ENCODE results near the gene PACS2. TPM values are rescaled to one million over a fixed set of nuclear protein-coding genes. Genes with fewer than 3 reads are reported as not detected.

The PACS2 gene
- total and polyA plus RNA-seq, 2 of the 4 experiments (the other 2 are of a cell fraction) = 15.6 to 32.2 TPM

GRCh38 chr14:105390849-105391500 lies 76.4 kb downstream of the PACS2 start:
- in situ Hi-C loops (cut with MboI; ENCODE audit: low sequenced_read_pairs) = no loop called here
- no peaks in the 10 kb centered on the region for H3K4me1 ChIP-seq (ENCODE audit: control insufficient read depth, insufficient read depth, low read length)
- H2AFZ ChIP-seq (replicated peaks; ENCODE audit: low read length, poor library complexity) = no peak overlapping the region
- no peak overlapping the region for H2BK5ac ChIP-seq (ENCODE audit: low read depth, low read length, poor library complexity, severe bottlenecking)
- intact Hi-C loops (cut with micrococcal nuclease) = no loop called here
- no peak overlapping the region for H3K4me3 ChIP-seq (ENCODE audit: insufficient read depth, low read depth, low read length)
- H3K18ac ChIP-seq (ENCODE audit: low read depth, low read length) = no peak overlapping the region
- H3K14ac ChIP-seq (replicated peaks; ENCODE audit: low read depth, low read length) = no peak overlapping the region
- no peak overlapping the region for H3K27ac ChIP-seq (ENCODE audit: insufficient read depth, low read length)
- 100% methylated on average over 5 of the region's 24 CpGs; no CpG with 5 or more reads in 1 of the 2 experiments for WGBS, 2 experiments (ENCODE audit: extremely low coverage in 2 of 2, insufficient read length in 1 of 2)
- dilution Hi-C loops (cut with HindIII; ENCODE audit: low sequenced_read_pairs, unreplicated experiment) = no loop called here
- H2BK20ac ChIP-seq (ENCODE audit: low read depth, low read length) = no peak overlapping the region
- H2AK5ac ChIP-seq (ENCODE audit: low read depth, low read length) = no peak overlapping the region
- no peak overlapping the region for H2BK120ac ChIP-seq (ENCODE audit: low read depth, low read length)
- H4K8ac ChIP-seq (ENCODE audit: low read depth in 2 of 2, low read length in 2 of 2) = no peak overlapping the region
- no peaks in the 10 kb centered on the region for H3K9me1 ChIP-seq (ENCODE audit: insufficient read depth, low read length)
- no peak overlapping the region for H3K4me2 ChIP-seq (ENCODE audit: low read depth, low read length)
- CTCF ChIA-PET = no interaction called here
- ATAC-seq (ENCODE audit: low read depth) = no peak
- BruUV-seq (replicated peaks) = no TSS peak
- no peaks in the 10 kb centered on the region for H3K9me3 ChIP-seq (ENCODE audit: control insufficient read depth, insufficient read depth, low read length)
- peaks cover 13% of the 10 kb centered on the region; the same call in 1 of the 2 replicates for H3K36me3 ChIP-seq (ENCODE audit: control insufficient read depth, insufficient read depth, low read length)
- H3K27me3 ChIP-seq (ENCODE audit: control insufficient read depth, insufficient read depth, low read length) = no peaks in the 10 kb centered on the region
- H3K9ac ChIP-seq (ENCODE audit: low read depth, low read length) = no peak overlapping the region
- POLR2A ChIA-PET (ENCODE audit: unreplicated experiment) = no interaction called here
- H3K79me1 ChIP-seq (ENCODE audit: low read depth in 1 of 2, low read length in 2 of 2) = no peaks in the 10 kb centered on the region
- no peaks in the 10 kb centered on the region for H4K20me1 ChIP-seq (ENCODE audit: insufficient read depth, low read length)
- no peak for DNase-seq
- TF ChIP-seq RCOR1 (IDR thresholded peaks at IDR 0.05; ENCODE audit: insufficient replicate concordance, low read length) (no peak), MAFK (IDR thresholded peaks at IDR 0.05; ENCODE audit: low read depth, low read length) (no peak), SMC3 (IDR thresholded peaks at IDR 0.05; ENCODE audit: low read depth, low read length) (no peak), MXI1 (IDR thresholded peaks at IDR 0.05; ENCODE audit: borderline replicate concordance, low read depth, low read length) (no peak)
- H3K56ac ChIP-seq (ENCODE audit: extremely low read depth, insufficient read depth, low read length) = no peak overlapping the region
- H4K91ac ChIP-seq (ENCODE audit: insufficient read depth, low read depth, low read length) = no peak overlapping the region
- no peak overlapping the region for H3K4ac ChIP-seq (ENCODE audit: low read depth, low read length)
- no peak overlapping the region for H2BK15ac ChIP-seq (ENCODE audit: low read depth, low read length)
- H2AK9ac ChIP-seq (replicated peaks; ENCODE audit: low read depth, low read length, poor library complexity) = no peak overlapping the region
- H3K23ac ChIP-seq (ENCODE audit: low read depth, low read length) = no peak overlapping the region
- H4K5ac ChIP-seq (ENCODE audit: low read depth, low read length) = no peak overlapping the region

All from IMR-90 (cell line).